Right kidney (tissue), 9 donors: Measurements from ENCODE around the gene RABL2B.
"Not testable (repeated sequence)": the region's sequence is repeated elsewhere in the genome, so short reads cannot be mapped to it uniquely, and the experiment has no call there.

Experiments
- DNase-seq: peaks from one replicate; pipeline ENCODE4 v3.0.0-alpha.2; 2016
- long read RNA-seq, 8 donors: transcript quantifications; one replicate each; lab custom pipeline, GENCODE V29; 2026

The RABL2B gene
- long read RNA-seq, donor 1, partial matches to known transcripts, result 0 of 4 reads
- long read RNA-seq, donor 1, other reads (novel, unspliced or antisense), result 0 of 4 reads
- long read RNA-seq, donor 2, partial matches to known transcripts, result 0 of 5 reads
- long read RNA-seq, donor 2, other reads (novel, unspliced or antisense), result 0 of 5 reads
- long read RNA-seq, donor 3, partial matches to known transcripts, result 0 of 3 reads
- long read RNA-seq, donor 3, other reads (novel, unspliced or antisense), result 0 of 3 reads
- long read RNA-seq, donor 4, transcript RABL2B-213 (3 exons, 2,498 nt), result major isoform, 5 of 38 reads
- long read RNA-seq, donor 4, partial matches to known transcripts, result 5 of 38 reads
- long read RNA-seq, donor 4, other reads (novel, unspliced or antisense), result 28 of 38 reads
- long read RNA-seq, donor 5, partial matches to known transcripts, result 14 of 17 reads
- long read RNA-seq, donor 5, other reads (novel, unspliced or antisense), result 0 of 17 reads
- long read RNA-seq, donor 6, partial matches to known transcripts, result 0 of 5 reads
- long read RNA-seq, donor 6, other reads (novel, unspliced or antisense), result 0 of 5 reads
- long read RNA-seq, donor 7, partial matches to known transcripts, result 0 of 10 reads
- long read RNA-seq, donor 7, other reads (novel, unspliced or antisense), result 0 of 10 reads
- long read RNA-seq, donor 8, partial matches to known transcripts, result 32 of 50 reads
- long read RNA-seq, donor 8, other reads (novel, unspliced or antisense), result 15 of 50 reads

GRCh38 chr22:50783033-50783879, at the start of gene RABL2B:
RABL2B (minus strand) TSS chr22:50783636; CDS start chr22:50782294, 1,342 bp downstream.
- DNase-seq, result peak; percentile 94

GRCh38 chr22:50786936-50787335, 3.5 kb upstream of the RABL2B start:
- DNase-seq, result not testable (repeated sequence)

GRCh38 chr22:50785289-50785688, 1.9 kb upstream of the RABL2B start:
- not testable (repeated sequence) for DNase-seq

- peak; percentile 9 for DNase-seq
Observed at GRCh38 chr22:50783880-50784276, 442 bp upstream of the RABL2B start.

GRCh38 chr22:50782253-50782652, 1.2 kb downstream of the RABL2B start:
- not testable (repeated sequence) for DNase-seq

- not testable (repeated sequence) for DNase-seq
Observed at GRCh38 chr22:50780244-50780643, 3.2 kb downstream of the RABL2B start.

- DNase-seq, result not testable (repeated sequence)
Observed at GRCh38 chr22:50777631-50778030, 5.8 kb downstream of the RABL2B start.

GRCh38 chr22:50775132-50775531, 8.3 kb downstream of the RABL2B start:
- DNase-seq, result peak; percentile 36

GRCh38 chr22:50764288-50764687, 19.1 kb downstream of the RABL2B start:
- DNase-seq, result not testable (repeated sequence)

GRCh38 chr22:50761829-50762228, 21.6 kb downstream of the RABL2B start:
- not testable (repeated sequence) for DNase-seq

GRCh38 chr22:50759597-50760341, 23.7 kb downstream of the RABL2B start:
- not testable (repeated sequence) for DNase-seq

- peak; percentile 17 for DNase-seq
Observed at GRCh38 chr22:50756949-50757491, 26.4 kb downstream of the RABL2B start.

GRCh38 chr22:50756406-50756805, 27.0 kb downstream of the RABL2B start:
- not testable (repeated sequence) for DNase-seq

GRCh38 chr22:50755251-50755650, 28.2 kb downstream of the RABL2B start:
- not testable (repeated sequence) for DNase-seq

GRCh38 chr22:50749302-50750074, 33.9 kb downstream of the RABL2B start:
- DNase-seq, result not testable (repeated sequence)

GRCh38 chr22:50748630-50749029, 34.8 kb downstream of the RABL2B start:
- DNase-seq, result not testable (repeated sequence)

GRCh38 chr22:50747521-50747920, 35.9 kb downstream of the RABL2B start:
- DNase-seq, result not testable (repeated sequence)

GRCh38 chr22:50744424-50744823, 39.0 kb downstream of the RABL2B start:
- not testable (repeated sequence) for DNase-seq

- DNase-seq, result not testable (repeated sequence)
Observed at GRCh38 chr22:50740714-50741113, 42.7 kb downstream of the RABL2B start.

- no peak for DNase-seq
Observed at GRCh38 chr22:50739894-50740293, 43.5 kb downstream of the RABL2B start.
